Activated CD8-positive, alpha-beta T cell treated with anti-CD3 and anti-CD28 coated beads, Interleukin-2, amount 10 ng/mL, durations not matched to agents 7 days and 5 days (primary cell): Measurements from ENCODE around the gene NANOS3. TPM values are rescaled to one million over a fixed set of nuclear protein-coding genes. Genes with fewer than 3 reads are reported as not detected.
A peak's percentile ranks its signal among the peaks of the same experiment; 100 is the strongest.

Experiments used
- ATAC-seq: fragments of 150-1000 bp; cut with Tn5 transposase; one replicate; pipeline ENCODE4 v1.10.0; 2021; ENCODE audit warnings: moderate library complexity
- CTCF ChIA-PET: fragments of 350-600 bp; sonication (Branson Sonifier 250); formaldehyde crosslinking; loops from one replicate; lab custom pipeline; 2021; ENCODE audit warnings: antibody characterized with exemption; lab: Charles Lee
- POLR2A ChIA-PET: fragments of 350-600 bp; sonication (Branson Sonifier 250); formaldehyde crosslinking; loops from one replicate; lab custom pipeline; 2021; ENCODE audit warnings: antibody characterized with exemption; lab: Charles Lee
- DNase-seq: peaks from one replicate; pipeline ENCODE4 v3.0.0-alpha.2; 2020
- H3K27ac Mint-ChIP-seq: one replicate; pipeline ENCODE4 v1.8.0; 2021; ENCODE audit warnings: mild to moderate bottlenecking, mixed read lengths
- H3K27me3 Mint-ChIP-seq: one replicate; pipeline ENCODE4 v1.8.0; 2021; ENCODE audit warnings: low read depth, mixed read lengths
- H3K36me3 Mint-ChIP-seq: one replicate; pipeline ENCODE4 v1.8.0; 2021; ENCODE audit warnings: low read depth, mixed read lengths
- H3K4me1 Mint-ChIP-seq: one replicate; pipeline ENCODE4 v1.8.0; 2021; ENCODE audit warnings: low read depth, mixed read lengths
- H3K4me3 Mint-ChIP-seq: one replicate; pipeline ENCODE4 v1.8.0; 2021; ENCODE audit warnings: mild to moderate bottlenecking, mixed read lengths
- H3K9me3 Mint-ChIP-seq: one replicate; pipeline ENCODE4 v1.8.0; 2022; ENCODE audit warnings: mixed read lengths; ENCODE audit not compliant: insufficient read depth
- total RNA-seq, 2 experiments: library from RNA; stranded (reverse); gene quantifications; one replicate each; pipeline ENCODE4 v1.2.3, GENCODE V29; 2021

The NANOS3 gene
- under 1 TPM; 0.60 to 0.90 TPM for total RNA-seq

GRCh38 chr19:13876834-13877233 is at the start of gene NANOS3:
TSS of gene NANOS3 (plus strand) at chr19:13877134. CDS start at chr19:13877249, 115 bp downstream.
- DNase-seq (no peak), ATAC-seq (no peak)
- H3K9me3 Mint-ChIP-seq, result no peaks in the 10 kb centered on the region
- ChIA-PET POLR2A (no interaction called here), CTCF (interaction anchor here (1.2 to 1.4 kb wide), 2 partner anchors 155 to 260 kb away, joined by 3 to 4 read pairs; partner anchors contain the start of gene IL27RA)
- no peak within 1 kb of the TSS for H3K4me3 Mint-ChIP-seq
- H3K4me1 Mint-ChIP-seq, result peaks cover 32% of the 10 kb centered on the region
- no peak within 1 kb of the TSS for H3K27ac Mint-ChIP-seq
- H3K27me3 Mint-ChIP-seq, result peaks cover 5% of the 10 kb centered on the region
- no peaks in the 10 kb centered on the region for H3K36me3 Mint-ChIP-seq

- Mint-ChIP-seq H3K4me3 (no peak overlapping the region), H3K36me3 (peaks cover 36% of the 10 kb centered on the region), H3K9me3 (no peaks in the 10 kb centered on the region), H3K4me1 (peaks cover 10% of the 10 kb centered on the region), H3K27ac (no peak overlapping the region), H3K27me3 (no peaks in the 10 kb centered on the region)
- DNase-seq (no peak), ATAC-seq (no peak)
- ChIA-PET CTCF (no interaction called here), POLR2A (interaction anchor here (1.8 kb wide), 1 partner anchor 9 kb away, joined by 6 read pairs; no protein-coding TSS in a partner anchor)
Observed at GRCh38 chr19:13827656-13828055, 49.3 kb upstream of the NANOS3 start.

GRCh38 chr19:13830114-13830740 is 46.7 kb upstream of the NANOS3 start:
- CTCF ChIA-PET, result no interaction called here
- no peaks in the 10 kb centered on the region for H3K27me3 Mint-ChIP-seq
- peaks cover 50% of the 10 kb centered on the region for H3K36me3 Mint-ChIP-seq
- DNase-seq (no peak), ATAC-seq (no peak)
- H3K9me3 Mint-ChIP-seq, result no peaks in the 10 kb centered on the region
- POLR2A ChIA-PET, result interaction anchor here (0.5 kb wide), 1 partner anchor 186 kb away, joined by 3 read pairs; no protein-coding TSS in a partner anchor
- H3K4me1 Mint-ChIP-seq, result peaks cover 32% of the 10 kb centered on the region
- no peak overlapping the region for H3K27ac Mint-ChIP-seq
- H3K4me3 Mint-ChIP-seq, result no peak overlapping the region

GRCh38 chr19:13830741-13831536 is 46.0 kb upstream of the NANOS3 start:
- H3K27me3 Mint-ChIP-seq, result no peaks in the 10 kb centered on the region
- H3K9me3 Mint-ChIP-seq, result no peaks in the 10 kb centered on the region
- ATAC-seq (no peak), DNase-seq (no peak)
- ChIA-PET POLR2A (no interaction called here), CTCF (no interaction called here)
- no peak overlapping the region for H3K27ac Mint-ChIP-seq
- H3K36me3 Mint-ChIP-seq, result peaks cover 52% of the 10 kb centered on the region
- peaks cover 35% of the 10 kb centered on the region for H3K4me1 Mint-ChIP-seq
- no peak overlapping the region for H3K4me3 Mint-ChIP-seq

- Mint-ChIP-seq H3K27me3 (no peaks in the 10 kb centered on the region), H3K4me3 (no peak overlapping the region), H3K4me1 (peaks cover 39% of the 10 kb centered on the region), H3K27ac (no peak overlapping the region), H3K36me3 (peaks cover 55% of the 10 kb centered on the region), H3K9me3 (no peaks in the 10 kb centered on the region)
- ATAC-seq, result no peak
- no peak for DNase-seq
- CTCF ChIA-PET, result interaction anchor here (1.0 kb wide), 1 partner anchor 8 kb away, joined by 3 read pairs; no protein-coding TSS in a partner anchor
- POLR2A ChIA-PET, result no interaction called here
Observed at GRCh38 chr19:13831537-13832467, 45.1 kb upstream of the NANOS3 start.

GRCh38 chr19:13833330-13834243 is 43.3 kb upstream of the NANOS3 start:
- Mint-ChIP-seq H3K9me3 (no peaks in the 10 kb centered on the region), H3K4me1 (peaks cover 51% of the 10 kb centered on the region), H3K27ac (peak overlapping the region; percentile 81), H3K4me3 (peak overlapping the region; percentile 68), H3K36me3 (peaks cover 61% of the 10 kb centered on the region), H3K27me3 (no peaks in the 10 kb centered on the region)
- POLR2A ChIA-PET, result interaction anchor here (1.2 to 3.0 kb wide), 3 partner anchors 14 to 38 kb away, joined by 3 to 8 read pairs (median 4); partner anchors contain the start of gene ZSWIM4
- ATAC-seq (peak; percentile 64), DNase-seq (peak; percentile 93)
- CTCF ChIA-PET, result interaction anchor here (1.2 to 5.6 kb wide), 3 partner anchors 10 to 59 kb away, joined by 3 to 54 read pairs (median 7); partner anchors contain the start of gene C19orf53

- H3K27me3 Mint-ChIP-seq, result no peaks in the 10 kb centered on the region
- ChIA-PET POLR2A (interaction anchor here (1.2 to 3.0 kb wide), 3 partner anchors 13 to 39 kb away, joined by 3 to 8 read pairs (median 4); partner anchors contain the start of gene ZSWIM4), CTCF (interaction anchor here (1.2 to 5.6 kb wide), 4 partner anchors 11 to 60 kb away, joined by 3 to 54 read pairs (median 6); partner anchors contain the start of gene C19orf53)
- H3K4me1 Mint-ChIP-seq, result peaks cover 57% of the 10 kb centered on the region
- no peaks in the 10 kb centered on the region for H3K9me3 Mint-ChIP-seq
- H3K36me3 Mint-ChIP-seq, result peaks cover 69% of the 10 kb centered on the region
- ATAC-seq (no peak), DNase-seq (no peak)
- peak overlapping the region; percentile 81 for H3K27ac Mint-ChIP-seq
- peak overlapping the region; percentile 68 for H3K4me3 Mint-ChIP-seq
Observed at GRCh38 chr19:13834244-13835069, 42.5 kb upstream of the NANOS3 start.

- H3K4me3 Mint-ChIP-seq, result peak overlapping the region; percentile 79
- no peaks in the 10 kb centered on the region for H3K27me3 Mint-ChIP-seq
- DNase-seq (no peak), ATAC-seq (no peak)
- peaks cover 57% of the 10 kb centered on the region for H3K4me1 Mint-ChIP-seq
- ChIA-PET CTCF (interaction anchor here (0.7 to 5.6 kb wide), 10 partner anchors 11 to 52 kb away, joined by 3 to 54 read pairs (median 4); partner anchors contain the start of gene ZSWIM4), POLR2A (interaction anchor here (0.6 to 5.1 kb wide), 17 partner anchors 9 to 682 kb away, joined by 3 to 104 read pairs (median 6); partner anchors contain the start of genes ADGRE5, C19orf53, DNAJB1 and ZSWIM4)
- H3K27ac Mint-ChIP-seq, result peak overlapping the region; percentile 92
- peaks cover 70% of the 10 kb centered on the region for H3K36me3 Mint-ChIP-seq
- no peaks in the 10 kb centered on the region for H3K9me3 Mint-ChIP-seq
Observed at GRCh38 chr19:13835791-13836723, 40.9 kb upstream of the NANOS3 start.
